ENCODE data around the gene THSD7B.
"Not testable (repeated sequence)": the region's sequence is repeated elsewhere in the genome, so short reads cannot be mapped to it uniquely, and the experiment has no call there.

Gene THSD7B

GRCh38 chr2:137670111-137670510 is 904.8 kb downstream of the THSD7B start:
- DNase-seq (ENCODE audit: low read depth in 2 of 3, low spot score in 2 of 3) = no peak

- no peak for DNase-seq (ENCODE audit: low read depth in 2 of 3, low spot score in 2 of 3)
These were observed 907.7 kb downstream of the THSD7B start for GRCh38 chr2:137672989-137673552.

- DNase-seq (ENCODE audit: low read depth in 2 of 3, low spot score in 2 of 3) = no peak
These were observed 909.6 kb downstream of the THSD7B start for GRCh38 chr2:137674991-137675390.

GRCh38 chr2:137675584-137676327 is 910.4 kb downstream of the THSD7B start:
- DNase-seq (ENCODE audit: low read depth in 2 of 3, low spot score in 2 of 3) = no peak

GRCh38 chr2:137676346-137676745 is 911.0 kb downstream of the THSD7B start:
- no peak for DNase-seq (ENCODE audit: low read depth in 2 of 3, low spot score in 2 of 3)

GRCh38 chr2:137677466-137677865 is 912.1 kb downstream of the THSD7B start:
- no peak for DNase-seq (ENCODE audit: low read depth in 2 of 3, low spot score in 2 of 3)

- DNase-seq (ENCODE audit: low read depth in 2 of 3, low spot score in 2 of 3) = no peak
These were observed 924.2 kb downstream of the THSD7B start for GRCh38 chr2:137689549-137689948.

GRCh38 chr2:137693534-137693933 is 928.2 kb downstream of the THSD7B start:
- DNase-seq (ENCODE audit: low read depth in 2 of 3, low spot score in 2 of 3) = no peak

- DNase-seq (ENCODE audit: low read depth in 2 of 3, low spot score in 2 of 3) = no peak
These were observed 931.6 kb downstream of the THSD7B start for GRCh38 chr2:137696916-137697315.

- DNase-seq (ENCODE audit: low read depth in 2 of 3, low spot score in 2 of 3) = not testable (repeated sequence)
These were observed 934.9 kb downstream of the THSD7B start for GRCh38 chr2:137700250-137700649.

GRCh38 chr2:137700681-137701080 is 935.3 kb downstream of the THSD7B start:
- no peak for DNase-seq (ENCODE audit: low read depth in 2 of 3, low spot score in 2 of 3)

- no peak for DNase-seq (ENCODE audit: low read depth in 2 of 3, low spot score in 2 of 3)
These were observed 940.0 kb downstream of the THSD7B start for GRCh38 chr2:137705296-137705695.

GRCh38 chr2:137706786-137707613 is 941.7 kb downstream of the THSD7B start:
- no peak for DNase-seq (ENCODE audit: low read depth in 2 of 3, low spot score in 2 of 3)

GRCh38 chr2:137708311-137708710 is 943.0 kb downstream of the THSD7B start:
- no peak for DNase-seq (ENCODE audit: low read depth in 2 of 3, low spot score in 2 of 3)

- no peak for DNase-seq (ENCODE audit: low read depth in 2 of 3, low spot score in 2 of 3)
These were observed 950.4 kb downstream of the THSD7B start for GRCh38 chr2:137715731-137716191.

GRCh38 chr2:137718786-137719185 is 953.4 kb downstream of the THSD7B start:
- DNase-seq (ENCODE audit: low read depth in 2 of 3, low spot score in 2 of 3) = no peak

- DNase-seq (ENCODE audit: low read depth in 2 of 3, low spot score in 2 of 3) = no peak
These were observed 956.4 kb downstream of the THSD7B start for GRCh38 chr2:137721733-137722132.

GRCh38 chr2:137724912-137725311 is 959.6 kb downstream of the THSD7B start:
- DNase-seq (ENCODE audit: low read depth in 2 of 3, low spot score in 2 of 3) = no peak
